ENCODE measurements around the gene WASHC4.

Gene WASHC4

DNA sequence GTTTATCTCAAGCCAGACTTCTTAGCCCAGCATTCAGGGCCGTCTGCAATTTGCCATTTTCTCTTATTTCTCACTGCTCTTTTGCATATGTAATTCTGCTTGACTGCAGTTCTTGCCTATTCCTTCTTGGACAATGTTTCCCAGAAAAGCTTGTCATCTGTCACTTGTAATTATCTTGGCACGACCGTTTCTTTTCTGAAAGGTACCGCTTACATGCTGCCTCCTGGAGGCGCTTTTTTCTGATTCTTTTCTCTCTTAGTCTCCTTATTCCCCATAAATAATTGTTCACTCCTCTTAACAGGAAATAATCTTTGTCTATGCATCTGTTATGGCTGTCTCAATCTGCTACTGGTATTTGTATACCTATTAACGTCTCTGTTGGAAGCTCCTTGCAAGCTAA lies 22.0 kb upstream of the WASHC4 start:
- H3K4me2 ChIP-seq (ENCODE audit: low read length) = no peak overlapping the region
- H3K36me3 ChIP-seq (ENCODE audit: control insufficient read depth, low read length) = no peaks in the 10 kb centered on the region
- H3K79me2 ChIP-seq (ENCODE audit: control insufficient read depth, low read length) = no peaks in the 10 kb centered on the region
- H3K4me1 ChIP-seq (ENCODE audit: control insufficient read depth, low read length) = no peaks in the 10 kb centered on the region
- TF ChIP-seq, protein P1, sequence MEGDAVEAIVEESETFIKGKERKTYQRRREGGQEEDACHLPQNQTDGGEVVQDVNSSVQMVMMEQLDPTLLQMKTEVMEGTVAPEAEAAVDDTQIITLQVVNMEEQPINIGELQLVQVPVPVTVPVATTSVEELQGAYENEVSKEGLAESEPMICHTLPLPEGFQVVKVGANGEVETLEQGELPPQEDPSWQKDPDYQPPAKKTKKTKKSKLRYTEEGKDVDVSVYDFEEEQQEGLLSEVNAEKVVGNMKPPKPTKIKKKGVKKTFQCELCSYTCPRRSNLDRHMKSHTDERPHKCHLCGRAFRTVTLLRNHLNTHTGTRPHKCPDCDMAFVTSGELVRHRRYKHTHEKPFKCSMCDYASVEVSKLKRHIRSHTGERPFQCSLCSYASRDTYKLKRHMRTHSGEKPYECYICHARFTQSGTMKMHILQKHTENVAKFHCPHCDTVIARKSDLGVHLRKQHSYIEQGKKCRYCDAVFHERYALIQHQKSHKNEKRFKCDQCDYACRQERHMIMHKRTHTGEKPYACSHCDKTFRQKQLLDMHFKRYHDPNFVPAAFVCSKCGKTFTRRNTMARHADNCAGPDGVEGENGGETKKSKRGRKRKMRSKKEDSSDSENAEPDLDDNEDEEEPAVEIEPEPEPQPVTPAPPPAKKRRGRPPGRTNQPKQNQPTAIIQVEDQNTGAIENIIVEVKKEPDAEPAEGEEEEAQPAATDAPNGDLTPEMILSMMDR (IDR thresholded peaks at IDR 0.05; ENCODE audit: low read depth, low read length, poor library complexity, severe bottlenecking) = no peak
- no peak for TF ChIP-seq EZH2phosphoT487 (IDR thresholded peaks at IDR 0.05; ENCODE audit: borderline replicate concordance, low read length)
- H4K20me1 ChIP-seq (ENCODE audit: control insufficient read depth, insufficient read depth, low read depth, low read length) = no peaks in the 10 kb centered on the region
- H3K27me3 ChIP-seq (ENCODE audit: control insufficient read depth, low read length) = peaks cover 25% of the 10 kb centered on the region
- H3K9me2 ChIP-seq (replicated peaks; ENCODE audit: control insufficient read depth, low read length) = no peaks in the 10 kb centered on the region
- H3F3A ChIP-seq (ENCODE audit: control insufficient read depth, insufficient read depth) = no peaks in the 10 kb centered on the region
- H3K4me3 ChIP-seq (ENCODE audit: low read length) = no peak overlapping the region
- H3K9me3 ChIP-seq (ENCODE audit: control insufficient read depth, insufficient read depth, low read length) = no peaks in the 10 kb centered on the region
- H3K27ac ChIP-seq (ENCODE audit: low read depth, low read length) = no peak overlapping the region

DNA sequence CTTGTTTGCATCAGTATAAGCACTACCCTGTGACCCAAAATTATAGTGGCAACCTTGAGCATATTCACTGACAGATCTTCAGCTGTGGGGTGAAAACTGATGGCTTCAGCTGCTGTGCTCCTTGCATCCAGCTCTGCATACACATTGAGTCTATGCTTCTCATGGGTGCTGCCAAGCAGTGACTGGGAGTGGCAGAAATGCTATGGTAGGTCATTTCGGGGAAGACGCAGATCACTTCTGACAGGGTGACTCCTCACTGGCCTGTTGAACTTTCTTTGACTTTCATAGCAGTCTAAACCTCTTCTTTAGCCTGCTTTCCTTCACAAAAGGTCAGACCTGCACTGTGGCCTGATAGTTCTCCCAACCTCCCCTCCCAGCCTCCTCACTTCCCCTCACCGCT lies 17.7 kb upstream of the WASHC4 start:
- H3F3A ChIP-seq (ENCODE audit: control insufficient read depth, insufficient read depth) = no peaks in the 10 kb centered on the region
- TF ChIP-seq EZH2phosphoT487 (IDR thresholded peaks at IDR 0.05; ENCODE audit: borderline replicate concordance, low read length) = no peak
- TF ChIP-seq, protein P1 (IDR thresholded peaks at IDR 0.05; ENCODE audit: low read depth, low read length, poor library complexity, severe bottlenecking) = no peak
- no peaks in the 10 kb centered on the region for H3K79me2 ChIP-seq (ENCODE audit: control insufficient read depth, low read length)
- H3K27ac ChIP-seq (ENCODE audit: low read depth, low read length) = no peak overlapping the region
- H3K9me3 ChIP-seq (ENCODE audit: control insufficient read depth, insufficient read depth, low read length) = no peaks in the 10 kb centered on the region; the same call in 1 of the 2 replicates
- no peak overlapping the region for H3K4me2 ChIP-seq (ENCODE audit: low read length)
- H3K36me3 ChIP-seq (ENCODE audit: control insufficient read depth, low read length) = no peaks in the 10 kb centered on the region
- no peaks in the 10 kb centered on the region for H3K4me1 ChIP-seq (ENCODE audit: control insufficient read depth, low read length)
- no peak overlapping the region for H3K4me3 ChIP-seq (ENCODE audit: low read length)
- no peaks in the 10 kb centered on the region for H4K20me1 ChIP-seq (ENCODE audit: control insufficient read depth, insufficient read depth, low read depth, low read length)
- no peaks in the 10 kb centered on the region for H3K9me2 ChIP-seq (replicated peaks; ENCODE audit: control insufficient read depth, low read length)
- no peaks in the 10 kb centered on the region for H3K27me3 ChIP-seq (ENCODE audit: control insufficient read depth, low read length)

DNA sequence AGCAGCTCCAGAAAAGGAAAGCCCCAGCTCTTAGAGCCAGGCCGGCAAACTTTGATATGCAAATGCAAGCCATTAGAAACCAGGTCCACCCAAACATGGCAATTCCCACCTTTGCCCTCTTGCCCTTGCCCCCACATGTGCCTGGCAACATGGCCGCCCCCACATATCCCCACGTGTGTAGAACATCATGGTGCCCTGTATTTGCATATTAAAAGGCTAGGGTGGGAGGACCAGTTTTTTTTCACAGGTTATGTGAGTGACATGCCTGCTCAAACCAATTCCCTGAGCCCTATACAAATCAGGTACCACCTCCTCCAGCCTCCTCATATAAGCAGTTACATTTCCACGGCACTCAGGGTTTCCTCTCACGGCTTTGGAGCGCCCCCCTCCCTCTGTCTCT lies 17.2 kb upstream of the WASHC4 start:
- H3K27me3 ChIP-seq (ENCODE audit: control insufficient read depth, low read length) = no peaks in the 10 kb centered on the region
- H3K9me3 ChIP-seq (ENCODE audit: control insufficient read depth, insufficient read depth, low read length) = peaks cover 3% of the 10 kb centered on the region; the same call in 1 of the 2 replicates
- H3K4me1 ChIP-seq (ENCODE audit: control insufficient read depth, low read length) = no peaks in the 10 kb centered on the region
- H3F3A ChIP-seq (ENCODE audit: control insufficient read depth, insufficient read depth) = no peaks in the 10 kb centered on the region
- no peaks in the 10 kb centered on the region for H4K20me1 ChIP-seq (ENCODE audit: control insufficient read depth, insufficient read depth, low read depth, low read length)
- H3K36me3 ChIP-seq (ENCODE audit: control insufficient read depth, low read length) = no peaks in the 10 kb centered on the region
- H3K9me2 ChIP-seq (replicated peaks; ENCODE audit: control insufficient read depth, low read length) = no peaks in the 10 kb centered on the region
- no peak overlapping the region for H3K4me3 ChIP-seq (ENCODE audit: low read length)
- TF ChIP-seq, protein P1 (IDR thresholded peaks at IDR 0.05; ENCODE audit: low read depth, low read length, poor library complexity, severe bottlenecking) = no peak
- TF ChIP-seq EZH2phosphoT487 (IDR thresholded peaks at IDR 0.05; ENCODE audit: borderline replicate concordance, low read length) = no peak
- H3K79me2 ChIP-seq (ENCODE audit: control insufficient read depth, low read length) = no peaks in the 10 kb centered on the region
- H3K27ac ChIP-seq (ENCODE audit: low read depth, low read length) = no peak overlapping the region
- no peak overlapping the region for H3K4me2 ChIP-seq (ENCODE audit: low read length)
